Stimulated activated CD4-positive, alpha-beta T cell treated with anti-CD3 and anti-CD28 coated beads, Interleukin-1b, Interleukin-23, amount 100 ng/mL, for 1 hour (primary cell): Measurements from ENCODE around the gene PLPP4.

ENCODE experiments used
- DNase-seq, 2 donors: peaks; one replicate each; pipeline ENCODE4 v3.0.0-alpha.2; 2020; ENCODE audit warnings: low read depth in 2 of 2

The PLPP4 gene

GRCh38 chr10:120609006-120609405 lies 152.0 kb downstream of the PLPP4 start:
- DNase-seq = no peak

GRCh38 chr10:120610791-120611190 lies 153.8 kb downstream of the PLPP4 start:
- no peak for DNase-seq

GRCh38 chr10:120612756-120613155 lies 155.7 kb downstream of the PLPP4 start:
- DNase-seq = no peak

GRCh38 chr10:120613180-120613579 lies 156.2 kb downstream of the PLPP4 start:
- DNase-seq = no peak

- DNase-seq = no peak
These were observed 157.7 kb downstream of the PLPP4 start for GRCh38 chr10:120614680-120615079.

GRCh38 chr10:120616311-120616911 lies 159.4 kb downstream of the PLPP4 start:
- DNase-seq = no peak

- DNase-seq = no peak
These were observed 171.2 kb downstream of the PLPP4 start for GRCh38 chr10:120628197-120628596.

- DNase-seq = no peak
These were observed 173.2 kb downstream of the PLPP4 start for GRCh38 chr10:120630266-120630665.

- DNase-seq = no peak
These were observed 175.0 kb downstream of the PLPP4 start for GRCh38 chr10:120632047-120632446.

- no peak for DNase-seq
These were observed 175.9 kb downstream of the PLPP4 start for GRCh38 chr10:120632942-120633341.

GRCh38 chr10:120634659-120635058 lies 177.6 kb downstream of the PLPP4 start:
- DNase-seq = no peak
